Hindlimb muscle (tissue), 1 donor: ENCODE results near the gene NAA40. TPM values are rescaled to one million over a fixed set of nuclear protein-coding genes. Genes with fewer than 3 reads are reported as not detected.
A peak's percentile ranks its signal among the peaks of the same experiment; 100 is the strongest.

Experiments used
- DNase-seq: peaks from one replicate; pipeline ENCODE4 v3.0.0-alpha.2; 2013
- polyA plus RNA-seq: library from polyadenylated mRNA; unstranded; fragments of 120-200 nt; gene quantifications from one replicate; pipeline ENCODE4 v1.2.1, GENCODE V29; 2013; ENCODE audit not compliant: insufficient read length

Gene NAA40
- polyA plus RNA-seq, 1 donor = 17.1 TPM

- DNase-seq = no peak
Measured at GRCh38 chr11:63913866-63914830, 24.7 kb upstream of the NAA40 start.

DNA sequence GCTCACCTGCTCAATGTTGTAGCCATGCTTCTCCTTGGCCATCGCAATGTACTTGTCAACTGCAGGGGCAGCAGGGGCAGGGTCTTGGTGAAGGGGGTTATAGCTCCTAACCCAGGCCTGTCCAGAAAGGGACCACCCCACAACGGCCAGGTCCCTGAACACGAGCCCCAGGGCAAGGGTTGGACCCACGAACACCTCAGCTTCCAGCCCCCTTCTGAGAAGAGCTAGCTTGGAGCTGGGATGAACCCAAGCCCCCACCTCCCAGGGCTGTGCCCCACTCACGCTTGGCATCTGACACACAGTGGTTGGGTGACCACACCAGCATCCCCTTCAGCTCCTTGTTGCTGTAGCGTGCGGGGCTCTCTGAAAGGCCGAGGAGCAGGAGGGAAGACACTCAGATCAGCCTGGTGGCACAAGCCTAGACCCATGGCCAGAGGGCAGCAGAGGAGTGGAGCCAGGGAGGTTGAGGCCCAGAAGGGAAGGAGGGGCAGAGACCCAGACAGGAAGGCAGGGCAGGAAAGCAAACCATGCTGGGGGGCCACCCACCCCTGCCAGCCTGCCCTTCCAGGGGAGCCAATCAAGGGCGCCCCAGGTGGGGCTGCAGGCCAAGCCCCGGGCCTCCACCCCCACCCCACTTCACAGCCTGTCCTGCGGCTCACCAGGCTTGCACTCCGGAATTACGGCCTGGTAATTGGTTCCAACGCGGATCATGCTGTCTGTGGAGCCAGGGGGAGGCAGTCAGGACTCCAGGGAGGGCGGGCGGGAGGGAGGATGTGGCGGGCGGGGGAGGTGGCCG lies 23.7 kb upstream of the NAA40 start:
- DNase-seq = no peak

DNA sequence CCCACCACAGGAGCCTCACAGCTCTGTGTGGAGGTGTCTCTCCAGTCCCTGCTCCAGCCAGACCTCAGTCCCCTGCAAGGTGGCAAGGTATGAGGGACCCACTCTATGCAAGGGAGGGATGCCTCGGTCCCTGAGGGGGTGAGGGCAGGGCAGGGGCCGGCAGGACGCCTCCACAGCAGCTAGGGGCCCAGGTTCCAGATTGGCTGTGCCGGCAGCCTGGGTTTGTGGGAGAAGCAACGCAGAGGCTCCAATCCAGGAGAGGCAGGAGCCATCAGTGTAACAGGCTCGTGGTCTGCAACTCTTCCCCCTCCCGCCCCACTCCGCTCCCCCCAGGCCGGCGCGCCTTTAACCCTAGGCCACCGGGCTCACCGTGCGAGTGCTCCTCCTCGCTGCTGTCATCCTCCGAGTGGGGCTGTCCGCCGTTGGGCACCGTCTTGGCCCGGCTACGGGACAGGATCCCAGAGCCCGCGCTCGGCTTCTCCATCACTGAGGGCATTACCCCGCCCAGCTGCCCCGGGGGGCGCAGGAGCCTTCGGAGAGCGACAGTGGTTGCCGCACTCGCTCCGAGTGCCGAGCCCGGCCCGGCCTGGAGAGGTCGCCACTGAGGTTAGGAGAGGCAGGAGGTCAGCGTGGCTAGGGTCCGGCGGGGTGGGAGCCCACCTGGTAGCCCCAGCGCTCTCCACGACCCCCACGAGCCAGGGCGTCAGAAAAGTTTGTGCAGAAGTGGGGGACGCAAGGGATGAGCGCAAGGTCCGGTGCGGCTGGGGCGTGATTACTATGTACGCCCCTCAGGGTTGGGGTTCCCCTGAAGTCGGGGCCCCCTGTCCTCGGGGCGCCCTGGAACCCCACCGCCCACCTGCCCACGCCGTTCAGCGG lies 22.6 kb upstream of the NAA40 start:
- peak; percentile 50 for DNase-seq

GRCh38 chr11:63916837-63917691 lies 21.7 kb upstream of the NAA40 start, which contains the start of gene RCOR2:
RCOR2 (minus strand) TSS chr11:63917164; CDS start chr11:63916456, 708 bp downstream.
- DNase-seq = peak; percentile 85

- peak; percentile 75 for DNase-seq
Measured at GRCh38 chr11:63917692-63918506, 20.9 kb upstream of the NAA40 start.

GRCh38 chr11:63918507-63919191 lies 20.2 kb upstream of the NAA40 start:
- DNase-seq = peak; percentile 74

GRCh38 chr11:63919267-63920125 lies 19.3 kb upstream of the NAA40 start:
- DNase-seq = peak; percentile 71

DNA sequence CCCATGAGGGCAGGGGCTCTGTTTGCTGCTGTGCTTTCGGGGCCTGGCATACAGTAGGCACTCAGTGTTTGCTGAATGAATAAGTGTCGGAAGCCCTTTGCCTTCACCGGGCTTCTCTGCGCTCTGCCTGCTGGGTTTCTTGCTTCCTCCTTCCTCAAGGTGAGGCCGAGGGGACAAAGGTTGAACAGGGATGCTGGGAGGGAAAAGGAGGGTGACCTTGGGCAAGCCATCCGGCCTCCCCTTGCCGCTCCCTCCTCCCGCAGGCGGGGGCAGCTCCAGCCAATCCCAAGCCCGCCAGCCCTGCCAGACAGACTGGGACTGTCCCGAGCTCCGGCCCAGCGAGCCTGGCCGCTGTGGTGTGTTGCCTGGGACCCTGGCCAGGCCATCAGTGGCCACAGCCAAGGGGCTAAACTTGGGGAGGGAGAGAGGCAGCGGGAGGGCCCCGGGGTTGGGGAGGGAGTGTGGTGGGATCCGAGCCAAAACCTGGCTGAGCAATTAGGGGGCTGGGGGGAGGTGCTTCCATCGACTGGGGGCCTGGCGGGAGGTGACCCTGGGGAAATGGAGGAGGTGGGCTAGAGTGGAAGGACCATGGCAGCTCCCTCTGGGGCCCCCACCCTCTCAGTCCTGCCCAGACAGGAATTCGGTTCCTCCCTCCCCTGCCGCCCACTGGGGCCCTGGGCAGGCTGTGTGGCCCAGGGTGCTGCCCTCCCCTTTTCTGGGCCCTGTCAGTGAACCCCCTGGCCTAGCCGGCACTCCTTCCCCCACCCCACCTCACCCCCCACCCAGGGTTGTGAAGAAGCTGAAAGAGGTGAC lies 18.5 kb upstream of the NAA40 start:
- peak; percentile 62 for DNase-seq

DNA sequence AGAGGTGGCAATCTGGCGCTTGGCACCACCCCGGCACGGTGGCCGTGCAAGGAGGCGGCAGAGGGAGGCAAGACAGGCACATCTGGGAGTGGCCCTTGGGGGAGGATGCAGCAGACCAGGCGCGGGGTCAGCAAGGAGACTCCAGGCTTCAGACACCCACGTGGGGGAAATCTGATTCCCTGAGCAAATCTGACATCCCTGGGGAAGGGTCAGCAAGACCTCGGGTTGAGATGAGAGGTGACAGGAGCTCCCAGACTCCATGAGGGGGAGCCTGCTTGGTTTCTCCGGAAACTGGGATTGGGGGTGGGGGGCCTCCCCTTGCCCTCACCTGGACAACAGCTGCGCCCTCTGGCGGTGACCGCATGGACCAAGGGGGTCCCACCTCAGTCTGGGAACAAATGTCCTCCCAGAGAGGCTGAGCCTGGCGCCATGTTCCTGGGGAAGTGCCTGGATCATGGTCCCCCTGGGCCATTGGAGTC lies 17.8 kb upstream of the NAA40 start:
- peak; percentile 42 for DNase-seq

DNA sequence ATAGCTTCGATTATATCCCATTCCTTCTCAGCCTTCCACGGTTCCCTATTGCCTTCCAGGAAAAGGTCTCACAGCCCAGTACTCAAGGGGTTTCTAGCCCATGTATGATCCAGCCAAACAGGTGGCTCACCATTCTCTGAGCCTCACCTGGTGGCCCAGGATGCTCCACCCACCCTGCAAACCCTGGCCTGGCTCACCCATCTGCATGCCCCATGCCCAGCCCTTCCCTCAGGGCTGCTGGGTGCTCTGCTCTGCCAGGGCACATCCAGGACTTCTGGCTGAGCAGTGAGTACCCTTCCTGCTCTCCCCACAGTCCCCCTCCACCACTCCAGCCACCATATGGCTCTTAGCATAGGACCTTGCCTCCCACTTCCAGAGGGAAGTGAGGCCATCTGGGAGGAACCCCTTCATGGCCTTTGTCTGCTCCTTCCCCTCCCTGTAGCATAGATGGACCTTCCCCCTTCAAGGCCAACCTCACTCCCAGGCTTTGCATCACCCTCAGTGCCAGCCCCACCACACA lies 16.1 kb upstream of the NAA40 start:
- DNase-seq = no peak

GRCh38 chr11:63923319-63923718 lies 15.5 kb upstream of the NAA40 start:
- no peak for DNase-seq

DNA sequence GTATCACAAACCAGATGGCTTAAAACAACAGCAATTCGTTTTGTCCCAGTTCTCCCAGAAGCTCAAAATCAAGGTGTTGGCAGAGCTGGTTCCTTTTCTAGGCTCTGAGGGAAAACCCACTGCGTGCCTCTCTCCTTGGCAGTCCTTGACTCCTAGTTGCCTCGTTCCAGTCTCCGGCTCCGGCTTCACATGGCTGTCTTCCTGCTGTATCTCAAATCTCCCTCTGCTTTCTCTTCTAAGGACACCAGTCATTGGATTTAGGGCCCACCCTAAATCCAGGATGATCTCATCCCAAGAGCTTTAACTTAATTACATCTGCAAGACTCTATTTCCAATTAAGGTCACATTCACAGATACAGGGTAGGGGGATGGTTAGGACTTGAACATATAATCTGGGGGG lies 9.2 kb upstream of the NAA40 start:
- no peak for DNase-seq

- DNase-seq = peak; percentile 54
Measured at GRCh38 chr11:63931045-63931444, 7.8 kb upstream of the NAA40 start.

DNA sequence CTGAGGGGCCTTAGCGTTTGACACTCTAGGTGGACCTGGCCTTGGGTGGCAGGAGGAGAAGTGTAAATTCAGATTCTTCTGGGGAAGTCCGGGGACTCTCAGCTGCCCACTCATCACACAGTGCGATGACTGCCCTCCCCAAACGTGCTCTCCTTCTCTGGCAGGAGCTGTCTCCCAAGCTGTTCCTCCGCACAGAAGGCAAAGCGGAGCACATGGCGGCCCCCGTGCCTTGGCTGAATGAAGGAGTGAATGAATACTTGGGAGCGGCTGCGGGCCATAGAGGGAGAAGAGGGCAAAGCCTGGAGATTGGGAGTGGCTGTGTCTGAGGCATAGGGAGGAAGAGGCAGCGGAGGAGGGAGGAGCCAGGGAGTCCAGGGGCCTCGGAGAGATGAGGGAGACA lies 6.9 kb upstream of the NAA40 start:
- no peak for DNase-seq

DNA sequence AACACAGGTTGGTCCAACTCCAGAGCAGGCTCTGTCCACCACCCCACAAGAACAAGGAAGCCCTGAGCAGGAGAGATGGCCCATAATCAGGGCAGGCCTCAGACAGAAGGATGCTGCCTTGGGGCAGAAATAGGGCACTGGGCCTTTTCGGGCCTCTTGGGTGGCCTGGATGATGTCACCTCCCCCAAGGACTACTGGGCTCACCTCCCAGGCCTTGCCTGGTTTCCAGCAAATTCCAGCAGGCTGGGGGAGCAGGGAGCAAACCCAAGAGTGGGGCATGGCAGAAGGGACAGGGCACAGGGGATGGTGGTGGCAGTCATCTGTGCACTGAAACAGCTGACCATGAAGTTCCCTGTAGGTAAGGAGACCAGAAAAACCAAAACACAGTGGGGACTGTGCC lies 5.3 kb upstream of the NAA40 start:
- DNase-seq = no peak

DNA sequence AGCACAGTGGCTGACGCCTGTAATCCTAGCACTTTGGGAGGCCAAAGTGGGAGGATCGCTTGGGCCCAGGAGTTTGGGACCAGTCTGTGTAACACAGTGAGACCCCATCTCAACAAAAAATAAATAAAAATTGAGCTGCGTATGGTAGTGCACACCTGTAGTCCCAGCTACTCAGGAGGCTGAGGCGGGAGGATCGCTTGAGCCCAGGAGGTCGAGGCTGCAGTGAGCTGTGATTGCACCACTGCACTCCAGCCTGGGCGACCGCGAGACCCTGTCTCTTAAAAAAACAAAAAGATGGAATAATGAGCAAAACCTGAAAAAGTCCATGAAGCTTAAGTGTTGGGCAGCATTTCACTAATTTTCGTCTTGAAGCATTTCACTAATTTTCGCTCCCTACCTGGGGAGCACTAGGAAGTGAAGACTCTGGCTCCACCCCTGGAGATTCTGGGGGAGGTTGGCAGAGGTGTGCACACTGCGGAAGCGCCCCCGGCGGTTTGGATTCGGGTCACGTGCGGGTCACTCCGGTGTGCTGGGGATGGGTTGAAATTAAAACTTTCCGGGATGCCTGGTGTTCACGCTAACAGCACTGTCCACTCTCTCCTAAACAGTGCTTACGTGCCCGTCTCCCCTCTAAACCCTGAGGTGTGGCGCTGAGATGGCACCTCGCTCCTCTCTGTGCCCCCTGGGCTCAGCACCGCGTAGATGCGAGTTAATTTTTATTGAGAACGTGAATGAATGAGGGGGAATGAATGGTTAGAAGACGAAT lies 906 bp upstream of the NAA40 start:
- DNase-seq = no peak

- no peak for DNase-seq
Measured at GRCh38 chr11:63939397-63939891, 642 bp downstream of the NAA40 start.
